CD4-positive, alpha-beta T cell treated with Interleukin-2 at 100 ng/mL for 4 hours (primary cell): ENCODE data around the gene CYTL1.
"Not testable (repeated sequence)": the region's sequence is repeated elsewhere in the genome, so short reads cannot be mapped to it uniquely, and the experiment has no call there.

Experiments used
- DNase-seq: peaks from one replicate; pipeline ENCODE4 v3.0.0-alpha.2; 2020; ENCODE audit warnings: low spot score

Gene CYTL1

GRCh38 chr4:4996935-4997334 is 22.3 kb downstream of the CYTL1 start:
- DNase-seq = not testable (repeated sequence)

- no peak for DNase-seq
These were observed 23.4 kb downstream of the CYTL1 start for GRCh38 chr4:4995908-4996265.

- peak; percentile 10 for DNase-seq
These were observed 24.0 kb downstream of the CYTL1 start for GRCh38 chr4:4995103-4995907.

- DNase-seq = no peak
These were observed 24.8 kb downstream of the CYTL1 start for GRCh38 chr4:4994312-4995097.

- DNase-seq = no peak
These were observed 26.4 kb downstream of the CYTL1 start for GRCh38 chr4:4992833-4993232.

- DNase-seq = no peak
These were observed 27.6 kb downstream of the CYTL1 start for GRCh38 chr4:4991541-4992099.

GRCh38 chr4:4990857-4991540 is 28.3 kb downstream of the CYTL1 start:
- no peak for DNase-seq

GRCh38 chr4:4990329-4990728 is 28.9 kb downstream of the CYTL1 start:
- DNase-seq = no peak

GRCh38 chr4:4989083-4989622 is 30.1 kb downstream of the CYTL1 start:
- DNase-seq = no peak

- no peak for DNase-seq
These were observed 31.6 kb downstream of the CYTL1 start for GRCh38 chr4:4987656-4988055.

GRCh38 chr4:4986841-4987240 is 32.4 kb downstream of the CYTL1 start:
- DNase-seq = no peak

GRCh38 chr4:4985844-4986243 is 33.4 kb downstream of the CYTL1 start:
- DNase-seq = no peak

- no peak for DNase-seq
These were observed 34.2 kb downstream of the CYTL1 start for GRCh38 chr4:4985036-4985435.

- DNase-seq = no peak
These were observed 35.1 kb downstream of the CYTL1 start for GRCh38 chr4:4984186-4984585.

- DNase-seq = no peak
These were observed 37.4 kb downstream of the CYTL1 start for GRCh38 chr4:4981827-4982226.

- DNase-seq = no peak
These were observed 37.8 kb downstream of the CYTL1 start for GRCh38 chr4:4981427-4981826.

- no peak for DNase-seq
These were observed 38.5 kb downstream of the CYTL1 start for GRCh38 chr4:4980621-4981230.

GRCh38 chr4:4979971-4980370 is 39.3 kb downstream of the CYTL1 start:
- no peak for DNase-seq

- no peak for DNase-seq
These were observed 44.5 kb downstream of the CYTL1 start for GRCh38 chr4:4974727-4975126.

- DNase-seq = no peak
These were observed 47.5 kb downstream of the CYTL1 start for GRCh38 chr4:4971796-4972195.

GRCh38 chr4:4969298-4969697 is 50.0 kb downstream of the CYTL1 start:
- no peak for DNase-seq
